HEK293 (cell line): ENCODE results near the gene DIABLO.

Experiments
- EGR2 ChIP-seq: fragments of 450-650 bp; formaldehyde crosslinking; IDR thresholded peaks from 2 replicates; pipeline ENCODE4 v1.5.1; 2016; ENCODE audit warnings: low read depth, missing biosample characterization, missing genetic modification characterization
- IKZF3 ChIP-seq: fragments of 450-650 bp; IDR thresholded peaks from 2 replicates; pipeline ENCODE4 v1.5.0; 2018; ENCODE audit warnings: missing biosample characterization, mild to moderate bottlenecking, missing genetic modification characterization, moderate library complexity
- KLF1 ChIP-seq: fragments of 450-650 bp; formaldehyde crosslinking; IDR thresholded peaks from 2 replicates; pipeline ENCODE4 v1.5.1; 2016; ENCODE audit warnings: missing biosample characterization, missing genetic modification characterization
- KLF10 ChIP-seq: fragments of 450-650 bp; IDR thresholded peaks from 2 replicates; pipeline ENCODE4 v1.5.1; 2018; ENCODE audit warnings: missing biosample characterization, mild to moderate bottlenecking, missing genetic modification characterization
- KLF16 ChIP-seq: fragments of 450-650 bp; formaldehyde crosslinking; IDR thresholded peaks from 2 replicates; pipeline ENCODE4 v1.5.1; 2017; ENCODE audit warnings: missing biosample characterization, missing genetic modification characterization
- PATZ1 ChIP-seq: fragments of 450-650 bp; formaldehyde crosslinking; IDR thresholded peaks from 2 replicates; pipeline ENCODE4 v1.5.1; 2016; ENCODE audit warnings: missing biosample characterization, missing genetic modification characterization
- REST ChIP-seq: fragments of 450-650 bp; formaldehyde crosslinking; IDR thresholded peaks from 2 replicates; pipeline ENCODE4 v1.5.1; 2016; ENCODE audit warnings: missing biosample characterization, missing genetic modification characterization
- SALL2 ChIP-seq: fragments of 450-650 bp; formaldehyde crosslinking; IDR thresholded peaks from 2 replicates; pipeline ENCODE4 v1.5.0; 2017; ENCODE audit warnings: missing biosample characterization, mild to moderate bottlenecking, missing genetic modification characterization, borderline replicate concordance
- SCRT1 ChIP-seq: fragments of 450-650 bp; formaldehyde crosslinking; IDR thresholded peaks from 2 replicates; pipeline ENCODE4 v1.5.1; 2016; ENCODE audit warnings: missing biosample characterization, missing genetic modification characterization, borderline replicate concordance
- SP2 ChIP-seq: fragments of 450-650 bp; formaldehyde crosslinking; IDR thresholded peaks from 2 replicates; pipeline ENCODE4 v1.5.1; 2016; ENCODE audit warnings: missing biosample characterization, missing genetic modification characterization
- TSHZ1 ChIP-seq: fragments of 450-650 bp; formaldehyde crosslinking; IDR thresholded peaks from 2 replicates; pipeline ENCODE4 v1.5.1; 2016; ENCODE audit warnings: missing biosample characterization, missing genetic modification characterization, borderline replicate concordance
- ZFHX2 ChIP-seq: fragments of 450-650 bp; formaldehyde crosslinking; conservative IDR thresholded peaks from 2 replicates; pipeline ENCODE4 v1.5.1; 2016; ENCODE audit warnings: missing biosample characterization, missing genetic modification characterization
- ZNF121 ChIP-seq: fragments of 450-650 bp; formaldehyde crosslinking; IDR thresholded peaks from 2 replicates; pipeline ENCODE4 v1.5.1; 2016; ENCODE audit warnings: missing biosample characterization, missing genetic modification characterization
- ZNF155 ChIP-seq: fragments of 450-650 bp; formaldehyde crosslinking; IDR thresholded peaks from 2 replicates; pipeline ENCODE4 v1.5.1; 2016; ENCODE audit warnings: missing biosample characterization, missing genetic modification characterization
- ZNF280D ChIP-seq: fragments of 450-650 bp; formaldehyde crosslinking; IDR thresholded peaks from 2 replicates; pipeline ENCODE4 v1.5.1; 2016; ENCODE audit warnings: missing biosample characterization, missing genetic modification characterization
- ZNF433 ChIP-seq: fragments of 450-650 bp; formaldehyde crosslinking; IDR thresholded peaks from 2 replicates; pipeline ENCODE4 v1.5.1; 2016; ENCODE audit warnings: missing biosample characterization, missing genetic modification characterization, low read depth
- ZNF501 ChIP-seq: fragments of 450-650 bp; formaldehyde crosslinking; IDR thresholded peaks from 2 replicates; pipeline ENCODE4 v1.5.1; 2016; ENCODE audit warnings: missing biosample characterization, missing genetic modification characterization
- ZNF513 ChIP-seq: fragments of 450-650 bp; IDR thresholded peaks from 2 replicates; pipeline ENCODE4 v1.5.1; 2018; ENCODE audit warnings: missing biosample characterization, missing genetic modification characterization
- ZNF561 ChIP-seq: fragments of 450-650 bp; IDR thresholded peaks from 2 replicates; pipeline ENCODE4 v1.5.1; 2018; ENCODE audit warnings: missing biosample characterization, missing genetic modification characterization, borderline replicate concordance
- ZNF580 ChIP-seq: fragments of 450-650 bp; formaldehyde crosslinking; IDR thresholded peaks from 2 replicates; pipeline ENCODE4 v1.5.1; 2016; ENCODE audit warnings: missing biosample characterization, missing genetic modification characterization
- ZNF600 ChIP-seq: fragments of 450-650 bp; formaldehyde crosslinking; IDR thresholded peaks from 2 replicates; pipeline ENCODE4 v1.5.1; 2016; ENCODE audit warnings: missing biosample characterization, missing genetic modification characterization
- ZNF610 ChIP-seq: fragments of 450-650 bp; formaldehyde crosslinking; IDR thresholded peaks from 2 replicates; pipeline ENCODE4 v1.5.1; 2016; ENCODE audit warnings: missing biosample characterization, missing genetic modification characterization, borderline replicate concordance
- ZNF623 ChIP-seq: fragments of 450-650 bp; formaldehyde crosslinking; IDR thresholded peaks from 2 replicates; pipeline ENCODE4 v1.5.1; 2016; ENCODE audit warnings: missing biosample characterization, missing genetic modification characterization
- ZNF660 ChIP-seq: fragments of 450-650 bp; IDR thresholded peaks from 2 replicates; pipeline ENCODE4 v1.5.1; 2018; ENCODE audit warnings: missing biosample characterization, mild to moderate bottlenecking, missing genetic modification characterization
- ZNF664 ChIP-seq: fragments of 450-650 bp; formaldehyde crosslinking; IDR thresholded peaks from 2 replicates; pipeline ENCODE4 v1.5.1; 2016; ENCODE audit warnings: missing biosample characterization, missing genetic modification characterization

DIABLO gene

GRCh38 chr12:122203301-122204166 is 22.3 kb downstream of the DIABLO start, which contains the start of gene B3GNT4 (continued):
- TF ChIP-seq ZNF280D (no peak), ZFHX2 (peak; percentile 97), ZNF580 (no peak), ZNF501 (tag by site-specific recombination) (no peak), ZNF600 (tag by site-specific recombination) (0 out of 2 replicates have a peak, but pooled peaks have one; percentile 24), ZNF660 (tag by site-specific recombination) (no peak), IKZF3 (tag by site-specific recombination) (peak; percentile 33; the same call in 1 of the 2 replicates), KLF10 (peak; percentile 66; the same call in 1 of the 2 replicates), ZNF433 (tag by site-specific recombination) (no peak), ZNF121 (tag by site-specific recombination) (no peak), SALL2 (tag by site-specific recombination) (no peak), ZNF155 (no peak), ZNF513 (no peak), KLF1 (tag by site-specific recombination) (peak; percentile 80), ZNF664 (no peak), ZNF610 (tag by site-specific recombination) (0 out of 2 replicates have a peak, but pooled peaks have one; percentile 9), ZNF561 (0 out of 2 replicates have a peak, but pooled peaks have one; percentile 30), PATZ1 (tag by site-specific recombination) (peak; percentile 55; the same call in 1 of the 2 replicates), SP2 (tag by site-specific recombination) (peak; percentile 78), KLF16 (tag by site-specific recombination) (peak; percentile 64; the same call in 1 of the 2 replicates), SCRT1 (no peak), REST (tag by site-specific recombination) (no peak), EGR2 (tag by site-specific recombination) (peak; percentile 83), ZNF623 (no peak), TSHZ1 (tag by site-specific recombination) (no peak)
